ENCODE results near the gene EME1.
"Not testable (repeated sequence)": the region's sequence is repeated elsewhere in the genome, so short reads cannot be mapped to it uniquely, and the experiment has no call there.

The EME1 gene, protein sequence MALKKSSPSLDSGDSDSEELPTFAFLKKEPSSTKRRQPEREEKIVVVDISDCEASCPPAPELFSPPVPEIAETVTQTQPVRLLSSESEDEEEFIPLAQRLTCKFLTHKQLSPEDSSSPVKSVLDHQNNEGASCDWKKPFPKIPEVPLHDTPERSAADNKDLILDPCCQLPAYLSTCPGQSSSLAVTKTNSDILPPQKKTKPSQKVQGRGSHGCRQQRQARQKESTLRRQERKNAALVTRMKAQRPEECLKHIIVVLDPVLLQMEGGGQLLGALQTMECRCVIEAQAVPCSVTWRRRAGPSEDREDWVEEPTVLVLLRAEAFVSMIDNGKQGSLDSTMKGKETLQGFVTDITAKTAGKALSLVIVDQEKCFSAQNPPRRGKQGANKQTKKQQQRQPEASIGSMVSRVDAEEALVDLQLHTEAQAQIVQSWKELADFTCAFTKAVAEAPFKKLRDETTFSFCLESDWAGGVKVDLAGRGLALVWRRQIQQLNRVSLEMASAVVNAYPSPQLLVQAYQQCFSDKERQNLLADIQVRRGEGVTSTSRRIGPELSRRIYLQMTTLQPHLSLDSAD

DNA sequence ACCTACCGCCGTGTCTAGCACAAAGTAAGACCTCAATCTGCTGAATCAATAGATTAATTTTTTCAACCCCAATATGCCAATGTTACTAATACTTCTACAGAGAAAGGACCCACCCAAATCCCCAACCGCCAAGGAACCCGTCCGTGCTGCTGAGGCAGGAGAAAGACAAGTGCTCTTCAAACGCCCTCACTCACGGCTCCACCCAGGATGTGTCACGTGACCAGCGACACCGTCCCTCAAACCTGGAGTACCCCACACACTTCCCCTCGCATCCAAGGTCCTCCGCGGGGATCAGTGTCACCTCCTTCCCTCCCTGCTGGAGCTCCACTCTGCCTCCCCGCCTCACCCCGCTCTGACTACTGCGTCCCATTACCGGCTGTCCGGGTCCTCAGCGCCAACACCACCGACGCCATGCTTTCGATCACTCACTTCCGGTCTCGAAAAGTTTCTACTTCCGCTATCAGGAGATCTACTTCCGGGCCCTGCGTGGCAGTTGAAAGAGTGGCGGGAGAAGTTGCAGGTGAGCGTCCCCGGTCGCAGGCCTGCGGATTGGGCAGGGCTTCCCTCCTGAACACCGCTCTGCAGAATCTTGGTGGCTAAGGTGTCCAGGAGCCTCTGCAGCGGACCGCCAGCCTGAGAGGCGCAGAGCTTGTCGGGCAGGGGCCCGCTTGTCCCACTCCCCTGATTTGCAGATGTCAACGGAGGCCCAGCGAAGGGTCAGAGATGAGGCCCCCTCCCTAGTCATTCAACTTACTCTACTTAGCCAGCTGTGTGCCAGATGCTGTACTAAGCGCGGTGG lies at the start of gene EME1, which contains the start of gene MRPL27:
TSS of gene EME1 (plus strand) at position 472 of the 799 bp plus-strand sequence. CDS start 1,980 bp downstream, outside the sequence.
TSS of gene MRPL27 (minus strand) at position 427 of the 799 bp plus-strand sequence. CDS start at position 413, 14 bp downstream.
- DNase-seq (ENCODE audit: low read depth in 2 of 2, low spot score in 1 of 2): peak; percentile 73 to 75

DNA sequence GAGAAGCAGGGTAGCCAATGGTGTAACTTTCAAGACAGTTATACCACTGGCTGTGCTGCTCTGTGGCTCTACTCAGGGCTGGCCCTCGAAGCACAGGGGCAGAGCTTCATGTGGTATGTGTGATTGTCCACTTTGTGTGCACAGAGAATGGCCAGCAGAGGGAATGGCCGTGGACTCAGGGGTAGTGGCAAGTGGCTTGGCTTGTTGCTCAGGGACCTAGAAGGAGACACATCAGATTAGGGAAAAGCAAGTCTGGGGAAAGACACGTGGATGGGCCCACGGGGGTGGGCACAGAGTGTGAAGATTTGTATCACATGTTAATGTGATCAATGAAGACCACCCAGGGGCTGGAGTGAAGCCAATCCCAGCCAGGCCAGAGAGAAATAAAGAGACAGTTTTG lies 47.1 kb upstream of the EME1 start:
- no peak for DNase-seq (ENCODE audit: low read depth in 2 of 2, low spot score in 1 of 2)

DNA sequence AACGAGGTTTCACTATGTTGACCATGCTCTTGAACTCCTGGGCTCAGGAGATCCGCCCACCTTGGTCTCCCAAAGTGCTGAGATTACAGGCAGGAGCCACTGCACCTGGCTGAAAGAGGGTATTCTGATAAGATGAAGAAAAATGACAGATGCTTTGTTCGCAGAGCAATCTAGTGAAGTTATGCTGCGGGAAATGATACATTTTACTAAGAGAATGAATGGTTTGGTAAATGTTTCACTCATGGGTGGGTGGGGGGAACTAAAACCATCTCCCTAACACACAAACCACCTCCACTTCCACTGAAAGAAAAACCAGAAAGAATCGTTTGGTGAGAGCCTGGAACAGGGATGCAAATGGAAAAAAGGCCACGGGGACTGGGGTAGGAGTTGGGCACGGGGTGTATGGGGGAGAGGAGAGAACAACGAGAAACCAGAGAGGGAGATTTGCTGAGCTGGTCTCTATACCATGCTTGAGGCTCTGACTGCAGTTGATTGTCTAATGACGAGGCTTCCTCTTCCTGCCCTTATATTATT lies 46.1 kb upstream of the EME1 start:
- no peak for DNase-seq (ENCODE audit: low read depth in 2 of 2, low spot score in 1 of 2)

DNA sequence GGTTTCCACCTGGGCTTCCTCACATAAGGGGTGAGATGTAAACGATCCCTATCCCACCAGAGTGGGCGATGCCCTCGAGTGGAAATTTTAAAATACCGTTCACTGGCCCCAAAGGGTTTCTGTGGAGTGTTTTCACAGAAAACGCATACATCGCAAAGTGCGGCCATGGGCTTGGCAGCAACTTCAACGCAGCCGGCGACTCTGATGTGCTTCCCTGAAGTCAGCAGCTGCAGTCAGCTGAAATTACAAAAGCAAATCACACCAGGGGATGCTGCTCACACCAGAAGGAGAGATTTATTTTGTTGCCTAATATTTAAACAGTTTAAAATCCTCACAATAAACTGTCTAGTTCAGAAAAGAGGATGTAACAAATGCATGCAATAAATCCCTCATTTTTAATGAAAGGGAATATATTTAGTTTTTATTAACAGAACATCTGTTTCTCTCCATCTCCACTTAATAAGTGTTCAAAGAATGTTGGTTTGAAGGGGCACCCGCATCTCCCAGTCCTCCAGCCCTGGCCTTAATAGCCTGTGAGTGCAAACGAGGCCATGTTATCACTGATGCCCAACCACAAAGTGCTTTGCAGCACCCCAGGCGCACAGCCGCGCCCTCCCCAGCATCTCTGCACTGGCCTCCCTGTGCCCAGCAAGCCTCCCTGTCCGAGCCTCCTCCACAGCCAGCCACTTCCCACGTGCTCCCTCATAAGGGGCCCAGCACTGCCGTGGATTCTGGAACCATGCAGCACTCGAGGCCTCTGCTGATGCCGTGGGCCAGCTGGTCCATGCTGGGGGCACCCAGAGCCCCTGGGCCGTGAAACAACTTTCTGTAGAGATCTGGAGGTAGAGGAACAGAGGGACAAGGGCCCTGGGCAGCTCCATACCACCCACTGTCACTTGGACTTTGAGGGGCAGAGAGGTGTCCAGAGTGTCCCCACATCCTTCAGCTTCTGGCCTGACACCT lies 44.4 kb upstream of the EME1 start:
- no peak for DNase-seq (ENCODE audit: low read depth in 2 of 2, low spot score in 1 of 2)

DNA sequence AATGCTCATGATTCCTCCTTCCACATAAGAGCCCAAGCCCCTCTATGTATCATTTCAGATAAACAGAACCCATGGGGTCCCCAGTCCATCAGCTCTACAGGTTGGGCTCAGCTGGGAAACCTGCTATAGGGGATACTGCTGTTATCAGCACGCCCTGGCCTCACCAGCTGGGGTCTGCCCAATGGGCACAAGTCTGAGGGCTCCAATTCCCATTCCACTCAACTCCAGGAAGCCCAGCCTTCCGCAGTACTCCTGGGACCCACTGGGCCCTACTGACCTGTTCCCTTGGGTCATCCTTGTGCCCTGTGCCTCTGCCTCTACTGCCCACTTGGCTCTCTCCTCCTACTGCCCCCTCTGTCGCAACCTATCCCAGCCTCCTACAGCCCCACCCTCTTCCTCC lies 43.3 kb upstream of the EME1 start:
- DNase-seq (ENCODE audit: low read depth in 2 of 2, low spot score in 1 of 2): no peak

DNA sequence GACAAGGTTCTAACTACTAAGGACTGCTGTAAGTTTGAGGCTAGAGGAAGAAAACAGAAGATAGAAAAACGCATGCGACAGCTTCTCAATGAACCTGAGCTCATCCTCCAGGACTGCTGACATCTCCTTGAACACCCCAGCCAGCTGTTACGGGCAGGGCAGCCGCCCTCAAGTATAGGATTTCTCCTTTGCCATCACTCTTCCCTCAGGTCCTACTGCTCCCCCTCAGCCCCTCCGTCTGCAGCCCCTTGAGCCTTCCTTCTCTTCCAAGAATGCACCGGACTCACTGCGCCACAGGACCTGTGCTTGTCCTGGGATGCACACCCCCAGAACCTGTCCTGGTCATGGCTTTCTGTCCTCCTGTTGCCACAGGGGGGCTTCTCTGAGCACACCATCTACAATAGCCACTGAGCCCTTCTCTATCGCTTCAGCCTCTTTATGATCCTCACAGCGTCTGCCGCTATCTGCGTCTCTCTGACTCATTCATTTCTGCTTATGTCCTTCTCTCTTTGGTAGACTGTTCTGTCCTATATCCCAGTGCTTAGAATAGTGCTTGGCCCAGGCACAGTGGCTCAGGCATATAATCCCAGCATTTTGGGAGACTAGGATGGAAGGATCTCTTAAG lies 42.8 kb upstream of the EME1 start:
- no peak for DNase-seq (ENCODE audit: low read depth in 2 of 2, low spot score in 1 of 2)

DNA sequence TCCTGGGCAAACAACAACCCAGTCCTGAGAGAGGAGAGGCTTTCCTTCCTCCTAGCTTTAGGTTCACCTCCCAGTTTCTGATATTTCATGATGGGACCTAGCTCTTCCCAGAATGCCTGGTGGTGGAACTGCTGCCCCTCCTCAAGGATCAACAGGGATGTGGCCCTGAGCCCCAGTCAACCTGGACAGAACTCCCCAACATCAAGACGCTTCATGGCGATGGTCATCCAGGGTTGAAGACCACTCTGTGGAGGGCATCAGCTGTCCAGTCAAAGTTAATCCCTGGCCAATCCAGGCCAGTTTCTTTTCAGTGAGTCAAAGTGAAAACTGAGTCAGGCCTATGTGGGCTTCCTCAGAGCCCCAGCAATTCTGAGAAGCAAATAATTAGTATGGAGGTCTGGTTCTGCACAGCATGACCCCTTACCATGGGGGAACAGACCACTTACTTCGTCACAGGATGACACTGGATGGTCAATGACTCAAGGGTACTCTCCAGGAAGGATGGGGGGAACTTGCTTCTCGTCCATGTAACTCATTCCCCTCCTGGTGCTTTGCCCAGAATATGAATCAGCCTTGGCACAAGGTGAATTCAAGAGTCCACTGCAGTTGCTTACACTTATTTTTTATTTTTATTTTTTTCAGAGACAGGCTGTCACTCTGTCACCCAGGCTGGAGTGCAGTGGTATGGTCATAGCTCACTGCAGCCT lies 41.8 kb upstream of the EME1 start:
- DNase-seq (ENCODE audit: low read depth in 2 of 2, low spot score in 1 of 2): no peak

DNA sequence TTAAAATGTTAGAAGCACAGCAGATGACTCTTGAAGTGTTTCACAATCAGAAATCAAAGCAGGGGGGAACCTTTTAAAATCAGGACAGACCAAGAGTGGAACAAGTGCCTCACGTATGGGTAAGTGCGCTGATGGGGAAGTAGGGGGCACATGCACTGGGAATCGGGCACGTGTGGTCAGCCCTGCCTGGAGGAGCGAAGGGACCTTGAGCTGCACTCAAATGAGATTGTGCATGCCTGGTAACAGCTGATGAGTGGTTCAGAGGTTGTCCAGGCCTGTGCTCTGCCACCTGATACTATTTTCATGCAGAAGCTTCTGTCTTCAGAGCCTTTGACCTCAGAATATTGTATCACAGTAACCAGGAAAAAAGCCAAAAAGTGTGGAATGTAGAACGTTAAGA lies 40.8 kb upstream of the EME1 start:
- DNase-seq (ENCODE audit: low read depth in 2 of 2, low spot score in 1 of 2): no peak

DNA sequence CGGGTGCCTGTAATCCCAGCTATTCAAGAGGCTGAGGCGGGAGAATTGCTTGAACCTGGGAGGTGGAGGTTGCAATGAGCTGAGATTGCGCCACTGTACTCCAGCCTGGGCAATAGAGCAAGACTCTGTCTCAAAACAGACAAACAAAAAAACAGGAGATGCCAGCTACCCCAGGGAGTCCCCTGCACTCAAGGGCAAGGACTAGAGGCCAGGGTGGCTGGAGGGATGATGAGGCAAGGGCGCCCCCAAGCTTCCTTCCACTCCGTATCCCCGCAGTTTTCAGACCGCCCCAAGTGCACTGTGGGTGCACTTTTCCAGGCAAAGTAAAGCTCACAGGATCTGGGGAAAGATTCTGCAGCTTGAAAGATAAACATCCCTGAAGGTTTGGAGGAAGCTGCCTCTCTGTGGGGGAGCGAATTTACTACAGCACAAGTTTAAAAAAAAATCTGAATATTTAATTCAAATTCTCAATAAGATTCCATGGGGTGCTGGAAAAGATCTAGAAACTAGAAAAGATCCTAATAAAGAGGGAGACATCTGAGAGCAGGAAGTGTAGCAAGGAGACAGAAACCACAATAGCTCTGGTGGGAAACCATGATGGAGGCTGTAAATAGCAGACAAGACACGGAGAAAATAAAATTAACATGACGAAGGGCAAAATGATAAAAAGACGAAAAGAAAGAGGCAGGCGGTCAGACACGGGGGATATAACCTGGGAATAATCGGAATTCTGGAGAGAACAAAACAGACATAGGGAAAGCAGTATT lies 39.6 kb upstream of the EME1 start:
- not testable (repeated sequence) for DNase-seq (ENCODE audit: low read depth in 2 of 2, low spot score in 1 of 2)

DNA sequence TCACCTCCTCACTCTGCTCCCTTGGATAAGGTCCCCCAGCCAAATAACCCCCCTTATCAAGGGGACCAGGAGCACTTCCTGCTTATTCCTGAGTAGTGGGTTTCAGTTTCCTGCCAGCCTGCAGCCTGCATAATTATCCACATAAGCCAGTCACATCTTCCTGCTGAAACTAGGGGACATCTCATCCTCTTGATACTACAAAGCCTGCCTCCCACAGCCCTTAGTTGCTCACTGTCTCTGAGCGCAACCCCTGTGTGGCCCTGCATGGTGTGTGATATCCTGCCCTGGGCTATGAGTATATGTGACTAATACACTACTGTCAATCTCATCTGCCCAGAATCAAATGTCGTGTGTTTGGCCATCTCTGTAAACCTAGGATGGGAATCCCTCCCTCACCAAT lies 35.1 kb upstream of the EME1 start:
- no peak for DNase-seq (ENCODE audit: low read depth in 2 of 2, low spot score in 1 of 2)

DNA sequence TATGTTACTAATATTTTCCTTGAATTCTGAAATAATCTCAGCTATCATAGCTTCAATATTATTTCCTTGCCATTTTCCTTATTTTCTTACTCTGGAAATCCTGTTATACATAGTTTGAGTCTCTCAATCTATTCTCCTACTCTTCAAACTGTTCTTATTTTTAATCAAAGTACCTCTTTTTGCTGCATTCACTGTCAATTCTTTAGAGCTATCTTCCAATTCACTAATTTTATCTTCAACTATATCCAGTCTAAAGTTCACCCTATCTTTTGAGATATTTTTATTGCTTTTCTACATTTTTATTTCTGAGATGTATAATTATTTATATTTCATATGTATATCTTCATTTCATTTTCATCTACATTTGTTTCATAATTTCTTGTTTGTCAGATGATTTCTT lies 34.4 kb upstream of the EME1 start:
- no peak for DNase-seq (ENCODE audit: low read depth in 2 of 2, low spot score in 1 of 2)

DNA sequence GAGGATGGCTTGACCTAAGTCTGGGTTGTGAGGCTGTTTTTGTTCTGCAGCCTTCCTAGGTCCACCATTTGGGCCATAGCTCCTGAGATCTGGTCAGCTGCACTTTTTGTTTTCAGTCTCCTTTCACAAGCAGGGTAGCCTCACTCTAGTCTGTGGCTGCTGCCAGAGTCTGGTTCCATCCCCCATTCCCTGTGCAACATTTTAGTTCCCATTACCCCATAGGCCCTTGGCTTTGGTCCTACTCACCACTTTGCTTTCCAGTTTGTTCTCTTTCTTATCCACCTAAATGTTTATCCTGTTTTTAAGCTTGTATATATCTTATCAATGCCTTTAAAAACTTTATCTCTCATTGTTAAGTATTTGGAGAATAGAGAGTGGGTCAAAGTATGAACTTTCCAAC lies 33.6 kb upstream of the EME1 start:
- DNase-seq (ENCODE audit: low read depth in 2 of 2, low spot score in 1 of 2): no peak

DNA sequence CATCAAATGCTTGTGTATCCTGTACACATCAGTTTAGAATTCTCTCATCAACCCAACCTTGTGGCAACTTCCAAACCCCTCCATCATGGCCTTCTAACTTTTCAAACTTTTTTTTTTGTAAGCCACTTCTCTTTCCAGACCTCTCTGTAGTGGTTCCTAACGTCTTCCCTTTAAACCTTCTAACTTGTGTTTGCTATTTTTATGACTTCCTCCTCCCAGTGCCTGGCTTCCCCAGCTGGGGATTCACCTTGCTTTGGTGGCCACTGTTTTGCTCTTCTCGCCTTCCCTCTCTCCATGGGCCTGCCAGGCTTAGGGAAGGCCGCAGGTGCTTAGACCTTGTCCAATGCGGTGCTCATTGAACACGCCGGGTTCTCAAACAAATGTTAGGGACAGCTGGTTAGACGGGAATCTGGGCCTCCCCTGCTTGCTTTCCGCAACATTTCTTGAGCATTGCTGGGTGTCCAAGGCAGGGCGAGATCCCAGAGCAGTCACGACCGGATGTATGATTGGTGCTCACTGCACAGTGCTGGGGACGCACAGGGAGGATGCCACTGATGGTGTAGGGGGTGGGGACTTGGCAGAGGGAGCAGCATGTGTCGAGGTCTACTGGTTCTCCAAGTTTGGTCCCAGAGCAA lies 28.2 kb upstream of the EME1 start:
- DNase-seq (ENCODE audit: low read depth in 2 of 2, low spot score in 1 of 2): no peak

DNA sequence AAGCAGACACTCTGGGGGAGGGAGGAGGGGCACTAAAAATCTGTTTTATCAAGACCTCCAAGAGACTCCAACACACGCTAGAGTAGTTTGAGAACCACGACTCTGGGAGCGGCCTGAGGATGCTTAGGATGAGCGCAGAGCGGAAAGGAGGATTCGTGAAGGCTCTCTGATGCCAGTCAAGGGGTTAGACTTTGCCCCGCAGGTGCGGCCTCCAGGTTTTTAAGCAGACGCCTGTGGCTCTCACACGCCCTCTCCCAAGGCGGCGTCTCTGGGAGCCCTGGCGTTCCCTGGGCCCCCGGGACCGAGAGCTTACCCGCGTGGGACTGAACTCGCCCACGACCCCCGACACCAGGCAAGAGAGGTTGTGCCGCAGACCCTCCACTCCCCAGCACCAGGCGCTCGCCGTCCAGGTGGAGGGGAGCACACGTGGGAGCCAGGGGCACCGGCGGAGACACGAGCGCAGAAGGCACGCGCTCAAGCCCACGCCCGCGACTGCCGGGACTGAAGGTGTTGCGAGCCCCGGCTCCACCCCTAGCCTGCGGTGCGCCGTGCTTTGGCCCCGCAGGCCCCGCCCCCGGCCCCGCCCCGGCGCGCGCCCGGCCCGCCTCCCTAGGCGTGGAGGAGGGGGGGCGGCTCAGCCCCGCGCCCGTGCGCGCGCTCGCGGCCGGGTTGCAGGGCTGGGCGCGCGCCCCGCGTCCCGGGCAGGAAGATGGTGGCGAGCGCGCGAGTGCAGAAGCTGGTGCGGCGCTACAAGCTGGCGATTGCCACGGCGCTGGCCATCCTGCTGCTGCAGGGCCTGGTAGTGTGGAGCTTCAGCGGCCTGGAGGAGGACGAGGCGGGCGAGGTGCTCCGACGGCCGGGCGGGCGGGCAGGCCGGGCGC lies 27.4 kb upstream of the EME1 start, which contains the start of gene XYLT2:
TSS of gene XYLT2 (plus strand) at position 695 of the 881 bp plus-strand sequence. CDS start at position 710, 15 bp downstream.
- peak; percentile 77 to 84 for DNase-seq (ENCODE audit: low read depth in 2 of 2, low spot score in 1 of 2)

DNA sequence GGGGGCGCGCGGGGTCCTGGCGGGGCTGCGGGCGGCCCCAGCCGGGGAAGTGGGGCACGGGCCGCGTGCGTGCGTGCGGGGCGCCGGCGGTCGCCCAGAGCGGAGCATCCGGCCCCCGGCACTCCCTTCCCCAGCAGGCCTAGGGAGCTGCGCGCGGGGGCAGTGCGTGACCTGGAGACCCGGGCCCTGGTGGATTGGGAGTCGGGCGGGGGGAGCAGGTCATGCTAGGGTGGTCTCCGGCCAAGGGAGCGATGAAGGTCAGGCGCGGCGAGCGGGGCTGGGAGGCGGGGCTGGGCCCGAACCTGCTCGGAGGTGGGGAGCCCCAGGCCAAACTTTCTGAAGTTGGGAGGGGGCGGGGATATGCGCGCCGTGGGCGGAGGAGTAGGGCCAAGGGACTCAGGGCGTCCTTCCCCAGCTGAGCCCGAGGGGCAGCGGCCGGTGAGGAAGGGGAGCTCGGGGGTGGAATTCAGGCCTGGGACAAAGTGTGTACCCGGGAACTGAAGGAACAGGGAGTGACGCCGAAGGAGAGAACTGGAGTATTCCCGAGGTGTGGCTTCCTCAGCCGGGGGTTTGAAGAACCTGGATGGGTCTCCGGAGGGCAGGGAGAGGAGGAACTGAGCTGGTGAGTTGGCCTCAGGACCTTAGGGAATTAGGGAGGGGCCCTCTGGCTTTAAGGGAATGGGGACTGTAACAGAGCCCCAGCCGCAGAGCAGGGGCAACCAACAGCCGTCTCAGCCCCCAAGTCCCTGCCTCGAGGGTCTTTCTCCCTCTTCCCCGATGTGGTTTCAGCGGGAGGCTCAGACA lies 26.5 kb upstream of the EME1 start:
- peak in 1 of 2 donors; percentile 18 for DNase-seq (ENCODE audit: low read depth in 2 of 2, low spot score in 1 of 2)
